ENCODE results near the gene ZNF614.

GRCh38 chr19:51993422-51993821, 34.8 kb downstream of the ZNF614 start:
- TF ChIP-seq, protein P1, sequence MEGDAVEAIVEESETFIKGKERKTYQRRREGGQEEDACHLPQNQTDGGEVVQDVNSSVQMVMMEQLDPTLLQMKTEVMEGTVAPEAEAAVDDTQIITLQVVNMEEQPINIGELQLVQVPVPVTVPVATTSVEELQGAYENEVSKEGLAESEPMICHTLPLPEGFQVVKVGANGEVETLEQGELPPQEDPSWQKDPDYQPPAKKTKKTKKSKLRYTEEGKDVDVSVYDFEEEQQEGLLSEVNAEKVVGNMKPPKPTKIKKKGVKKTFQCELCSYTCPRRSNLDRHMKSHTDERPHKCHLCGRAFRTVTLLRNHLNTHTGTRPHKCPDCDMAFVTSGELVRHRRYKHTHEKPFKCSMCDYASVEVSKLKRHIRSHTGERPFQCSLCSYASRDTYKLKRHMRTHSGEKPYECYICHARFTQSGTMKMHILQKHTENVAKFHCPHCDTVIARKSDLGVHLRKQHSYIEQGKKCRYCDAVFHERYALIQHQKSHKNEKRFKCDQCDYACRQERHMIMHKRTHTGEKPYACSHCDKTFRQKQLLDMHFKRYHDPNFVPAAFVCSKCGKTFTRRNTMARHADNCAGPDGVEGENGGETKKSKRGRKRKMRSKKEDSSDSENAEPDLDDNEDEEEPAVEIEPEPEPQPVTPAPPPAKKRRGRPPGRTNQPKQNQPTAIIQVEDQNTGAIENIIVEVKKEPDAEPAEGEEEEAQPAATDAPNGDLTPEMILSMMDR (IDR thresholded peaks at IDR 0.05; ENCODE audit: borderline replicate concordance, extremely low read depth, low read length, poor library complexity, severe bottlenecking) = no peak
- no peak for TF ChIP-seq EZH2 (IDR thresholded peaks at IDR 0.05; ENCODE audit: borderline replicate concordance, low read depth, low read length, severe bottlenecking)
